Glomerular endothelial cell (primary cell): ENCODE measurements around the gene BAIAP3. TPM values are rescaled to one million over a fixed set of nuclear protein-coding genes. Genes with fewer than 3 reads are reported as not detected.

ENCODE experiments used
- DNase-seq: peaks from one replicate; pipeline ENCODE4 v3.0.0-alpha.2; 2011; ENCODE audit warnings: low read depth, low spot score; ENCODE audit errors: extremely low read depth
- total RNA-seq: library from RNA; depleted of rRNA; stranded (reverse); fragments of >200 nt; gene quantifications from 2 replicates; pipeline ENCODE4 v1.2.3, GENCODE V29; 2015

BAIAP3 gene
- total RNA-seq, 1 donor from 2014 or later, result 1.1 TPM

- DNase-seq, result no peak
These were observed 48.4 kb downstream of the BAIAP3 start for GRCh38 chr16:1381612-1382406.

- no peak for DNase-seq
These were observed 50.1 kb downstream of the BAIAP3 start for GRCh38 chr16:1383556-1383955.

GRCh38 chr16:1385232-1385631, 51.8 kb downstream of the BAIAP3 start:
- DNase-seq, result no peak

GRCh38 chr16:1387331-1387730, 53.9 kb downstream of the BAIAP3 start:
- no peak for DNase-seq

DNA sequence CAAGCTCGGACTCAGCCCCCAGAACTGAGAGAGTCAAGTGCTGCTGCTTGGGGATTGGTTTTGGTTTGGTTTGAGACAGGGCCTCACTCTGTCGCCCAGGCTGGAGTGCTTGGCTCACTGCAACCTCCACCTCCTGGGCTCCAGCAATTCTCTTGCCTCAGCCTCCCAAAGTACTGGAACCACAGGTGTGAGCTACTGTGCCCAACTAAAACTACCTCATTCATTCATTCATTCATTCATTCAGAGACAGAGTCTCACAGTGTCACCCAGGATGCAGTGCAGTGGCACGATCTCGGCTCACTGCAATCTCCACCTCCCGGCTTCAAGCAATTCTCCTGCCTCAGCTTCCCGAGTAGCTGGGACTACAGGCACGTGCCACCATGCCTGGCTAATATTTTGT, 56.3 kb downstream of the BAIAP3 start:
- DNase-seq, result no peak

- no peak for DNase-seq
These were observed 56.9 kb downstream of the BAIAP3 start for GRCh38 chr16:1390239-1390779.

DNA sequence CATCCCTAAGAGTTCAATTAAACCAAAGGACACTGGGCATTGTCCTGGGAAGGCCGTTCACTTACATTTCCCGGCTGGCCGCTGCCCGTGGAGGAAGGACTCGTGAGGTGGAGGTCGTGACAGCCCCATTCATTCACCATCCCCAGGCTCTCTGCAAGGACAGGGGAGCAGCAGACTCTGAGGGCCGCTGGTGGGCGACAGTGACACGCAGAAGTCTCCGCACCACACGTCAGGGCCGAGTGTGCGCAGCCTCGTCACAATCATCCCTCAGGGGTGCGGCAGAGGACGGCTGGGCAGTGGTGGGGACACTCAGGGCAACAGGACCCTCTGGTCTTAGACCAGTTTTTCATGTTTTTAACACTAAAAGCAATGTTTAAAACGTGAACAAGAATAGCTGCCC, 59.4 kb downstream of the BAIAP3 start:
- no peak for DNase-seq

DNA sequence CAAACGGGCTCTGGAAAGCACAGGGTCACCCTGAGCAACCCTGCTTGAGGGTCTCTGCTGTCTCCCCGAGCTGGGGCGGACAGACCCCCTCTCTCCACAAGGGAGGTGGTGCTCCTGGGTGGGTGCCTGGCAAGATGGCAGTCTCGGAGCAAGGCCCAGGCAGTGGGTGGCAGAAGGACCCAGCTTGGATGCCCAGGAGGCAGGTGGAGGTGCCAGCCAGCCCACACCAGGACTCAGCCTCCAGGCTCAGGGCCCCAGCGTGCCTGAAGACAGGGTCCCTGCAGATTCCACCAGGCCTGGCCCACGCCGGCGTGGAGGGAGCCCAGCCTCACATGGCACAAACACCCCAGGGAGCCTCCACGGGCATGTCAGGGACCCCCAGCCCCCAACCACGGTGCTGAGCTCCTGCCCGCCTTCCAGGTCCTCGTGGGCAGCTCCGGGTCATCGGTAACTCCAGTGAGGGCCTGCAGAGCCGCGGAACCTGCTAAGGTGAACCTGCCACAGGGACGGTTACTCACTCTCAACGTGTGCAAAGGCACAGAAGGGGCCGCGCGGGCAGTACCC, 60.2 kb downstream of the BAIAP3 start:
- DNase-seq, result no peak

DNA sequence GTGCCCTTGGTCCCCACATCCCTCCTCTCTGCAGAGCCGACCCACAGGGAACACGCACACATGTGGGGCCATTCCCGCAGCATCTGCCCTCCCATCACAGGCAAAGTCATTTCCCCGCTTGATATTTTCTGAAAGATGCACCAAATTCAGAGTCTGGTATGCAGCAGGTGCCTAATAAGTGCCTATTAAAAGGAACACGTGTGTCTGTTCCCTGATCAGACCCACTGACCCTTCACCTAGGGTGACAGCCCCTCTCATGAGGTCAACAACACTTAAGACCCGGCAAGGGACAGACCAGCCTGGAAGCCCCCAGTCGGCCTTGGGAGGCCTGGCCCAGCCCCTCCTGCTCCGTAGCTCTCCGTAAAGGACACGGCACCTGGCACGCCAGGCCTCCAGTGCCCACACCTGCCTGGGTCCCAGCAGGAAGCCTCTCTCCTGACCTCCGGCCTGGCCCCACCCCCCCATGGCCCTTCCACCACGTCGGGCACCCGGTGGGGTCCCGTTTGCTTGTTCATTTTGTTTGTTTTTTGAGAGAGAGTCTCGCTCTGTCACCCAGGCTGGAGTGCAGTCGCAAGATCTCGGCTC, 61.0 kb downstream of the BAIAP3 start:
- no peak for DNase-seq

DNA sequence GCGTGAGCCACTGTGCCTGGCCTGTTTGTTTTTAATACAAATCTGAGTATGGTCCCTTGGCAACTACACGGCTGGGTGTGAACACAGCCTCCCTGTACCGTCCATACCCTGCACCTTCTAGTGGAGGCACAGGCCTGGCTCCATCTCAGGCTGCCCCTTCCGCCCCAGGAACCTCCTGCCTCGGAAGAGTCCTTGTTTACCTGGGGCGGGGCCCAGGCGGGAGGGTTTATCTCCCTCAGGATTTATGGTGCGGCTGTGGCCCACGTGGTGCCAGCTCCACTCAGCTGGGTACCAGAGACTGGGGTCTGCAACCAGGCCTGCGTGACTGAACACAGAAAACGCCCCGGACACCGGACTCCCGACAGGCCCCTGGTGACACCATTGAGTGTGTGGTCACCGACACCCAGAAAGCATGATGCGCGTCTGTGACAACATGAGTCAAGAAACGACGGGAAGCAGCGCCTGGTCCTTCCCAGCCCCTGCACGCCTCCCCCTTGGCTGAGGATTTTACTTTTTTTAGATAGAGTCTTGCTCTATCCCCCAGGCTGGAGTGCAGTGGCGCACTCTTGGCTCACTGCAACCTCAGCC, 62.1 kb downstream of the BAIAP3 start:
- DNase-seq, result no peak

DNA sequence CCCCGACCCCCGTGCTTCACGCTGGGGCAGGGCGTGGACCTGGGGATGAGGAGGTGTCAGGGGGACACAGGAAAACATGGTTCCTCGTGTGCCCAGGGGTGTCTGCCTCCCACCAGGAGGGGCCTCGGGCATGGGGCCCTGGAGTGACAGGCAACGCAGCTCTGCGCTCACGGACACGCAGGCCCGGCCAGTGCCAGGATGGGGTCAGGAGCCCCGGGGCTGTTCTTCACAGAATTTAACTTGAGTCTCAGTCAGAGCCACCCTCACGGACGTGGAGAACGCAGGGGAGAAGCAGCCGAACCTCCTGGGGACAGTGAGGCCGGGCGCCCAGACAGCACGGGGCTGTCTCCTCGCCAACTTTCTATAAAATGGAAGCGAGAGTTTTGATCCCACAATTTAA, 64.3 kb downstream of the BAIAP3 start:
- DNase-seq, result no peak

- no peak for DNase-seq
These were observed 64.9 kb downstream of the BAIAP3 start for GRCh38 chr16:1398351-1398750.

Other genes with a start within 250 kb of the BAIAP3 start
- gene C1QTNF8, start 237.4 kb upstream of the BAIAP3 start, total RNA-seq, result not detected in 2 replicates
- 0.15 and 1.3 TPM in 2 replicates for gene CACNA1H, start 180.5 kb upstream of the BAIAP3 start, total RNA-seq
- gene TPSG1, start 108.4 kb upstream of the BAIAP3 start, total RNA-seq, result not detected in 2 replicates
- gene TPSB2, start 103.5 kb upstream of the BAIAP3 start, total RNA-seq, result not detected in 2 replicates
- not detected in 2 replicates for gene TPSAB1, start 92.9 kb upstream of the BAIAP3 start, total RNA-seq
- not detected in 2 replicates for gene TPSD1, start 77.6 kb upstream of the BAIAP3 start, total RNA-seq
- gene UBE2I, start 24.0 kb upstream of the BAIAP3 start, total RNA-seq, result 94.8 and 116 TPM in 2 replicates
- gene TSR3, start 18.2 kb downstream of the BAIAP3 start, total RNA-seq, result 102 and 119 TPM in 2 replicates
- gene GNPTG, start 18.3 kb downstream of the BAIAP3 start, total RNA-seq, result 72.5 and 96.8 TPM in 2 replicates
- 16.7 and 27.3 TPM in 2 replicates for gene UNKL, start 81.1 kb downstream of the BAIAP3 start, total RNA-seq
- 9.4 and 18.7 TPM in 2 replicates for gene UQCC4, start 87.1 kb downstream of the BAIAP3 start, total RNA-seq
- not detected in 2 replicates for gene PERCC1, start 97.4 kb downstream of the BAIAP3 start, total RNA-seq
- 0.58 TPM in 1 of 2 replicates, not detected in the other for gene CCDC154, start 110.9 kb downstream of the BAIAP3 start, total RNA-seq
- gene CLCN7, start 141.4 kb downstream of the BAIAP3 start, total RNA-seq, result 75.9 and 100 TPM in 2 replicates
- gene PTX4, start 155.3 kb downstream of the BAIAP3 start, total RNA-seq, result 0.18 TPM in 1 of 2 replicates, not detected in the other
- 17.3 and 26.4 TPM in 2 replicates for gene TELO2, start 159.7 kb downstream of the BAIAP3 start, total RNA-seq
- 20.4 and 34.2 TPM in 2 replicates for gene TMEM204, start 200.0 kb downstream of the BAIAP3 start, total RNA-seq